GM18873 (cell line): ENCODE results near the gene ATP10B.
"Not testable (repeated sequence)": the region's sequence is repeated elsewhere in the genome, so short reads cannot be mapped to it uniquely, and the experiment has no call there.

ENCODE experiments used
- ATAC-seq: cut with Tn5 transposase; IDR thresholded peaks from one replicate; pipeline ENCODE4 v1.9.1; 2021; ENCODE audit warnings: mild to moderate bottlenecking, moderate library complexity, moderate number of reproducible peaks; ENCODE audit not compliant: unreplicated experiment, low FRiP score

ATP10B gene

DNA sequence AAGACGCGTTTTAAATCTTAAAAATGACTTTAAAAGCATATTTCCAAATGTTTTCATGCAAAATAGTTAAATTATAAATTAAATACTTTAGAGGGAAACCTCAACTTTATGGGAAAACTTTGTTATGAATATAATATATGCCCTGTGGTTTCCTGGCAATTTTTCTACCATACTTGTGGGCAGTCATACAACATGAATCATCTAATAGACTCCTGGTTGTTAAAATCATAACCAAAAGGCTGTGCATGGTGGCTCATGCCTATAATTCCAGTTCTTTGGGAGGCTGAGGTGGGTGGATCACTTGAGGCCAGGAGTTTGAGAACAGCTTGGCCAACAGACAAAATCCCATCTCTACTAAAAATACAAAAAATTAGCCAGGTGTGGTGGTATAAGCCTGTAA is 18.2 kb downstream of the ATP10B start:
- no peak for ATAC-seq

DNA sequence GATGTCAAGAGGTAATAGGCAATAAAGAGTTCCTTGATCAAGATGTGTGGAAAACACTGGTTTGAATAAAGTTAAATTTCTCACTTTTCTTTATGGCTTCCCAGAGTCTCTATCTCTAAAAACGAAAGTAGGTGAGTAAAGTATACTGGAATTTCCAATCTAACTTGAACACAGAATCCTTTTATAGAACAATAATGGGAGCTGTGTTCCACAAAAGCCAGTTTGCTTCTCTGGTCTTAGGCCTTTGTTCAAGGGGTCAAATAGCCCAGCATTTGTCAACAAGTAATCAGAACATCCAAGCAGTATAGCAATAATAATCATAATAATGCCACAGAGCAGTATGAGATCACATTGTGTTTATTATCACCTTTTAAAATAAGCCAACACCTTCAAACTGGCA is 20.2 kb downstream of the ATP10B start:
- ATAC-seq, result no peak

DNA sequence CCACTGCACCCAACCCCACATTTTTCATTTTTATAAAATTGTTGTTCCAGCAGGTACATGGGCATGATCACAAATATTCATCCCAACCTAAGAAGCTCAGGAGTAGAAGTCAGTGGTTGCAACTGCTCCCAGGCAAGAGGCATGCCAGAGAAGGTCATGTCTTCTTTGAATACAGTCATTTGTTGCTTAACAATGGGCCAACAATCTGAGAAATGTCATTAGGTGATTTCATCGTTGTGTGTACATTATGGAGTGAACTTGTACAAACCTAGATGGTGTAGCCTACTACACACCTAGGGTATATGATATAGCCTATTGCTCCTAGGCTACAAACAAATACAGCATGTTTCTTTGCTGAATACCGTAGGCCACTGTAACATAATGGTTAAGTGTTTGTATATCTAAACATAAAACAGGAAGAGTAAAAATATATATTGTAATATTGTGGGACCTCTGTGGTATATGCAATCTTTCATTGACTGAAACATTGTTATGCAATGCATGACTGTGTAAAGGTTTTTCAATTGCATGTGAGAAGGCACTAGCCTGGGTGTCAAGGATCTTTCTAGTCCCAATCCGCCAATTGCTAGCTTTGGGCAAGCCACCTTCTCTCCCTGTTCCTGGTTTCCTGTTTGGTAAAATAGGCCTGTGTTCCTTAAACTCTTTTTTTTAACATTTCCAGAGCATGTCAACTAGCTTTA is 27.6 kb downstream of the ATP10B start:
- no peak for ATAC-seq

DNA sequence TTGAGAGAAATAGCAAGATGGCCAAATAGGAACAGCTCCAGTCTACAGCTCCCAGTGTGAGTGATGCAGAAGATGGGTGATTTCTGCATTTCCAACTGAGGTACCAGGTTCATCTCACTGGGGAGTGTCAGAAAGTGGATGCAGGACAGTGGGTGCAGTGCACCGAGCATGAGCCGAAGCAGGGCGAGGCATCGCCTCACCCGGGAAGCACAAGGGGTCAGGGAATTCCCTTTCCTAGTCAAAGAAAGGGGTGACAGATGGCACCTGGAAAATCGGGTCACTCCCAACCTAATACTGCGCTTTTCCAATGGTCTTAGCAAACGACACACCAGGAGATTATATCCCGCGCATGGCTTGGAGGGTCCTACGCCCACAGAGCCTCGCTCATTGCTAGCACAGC is 39.0 kb downstream of the ATP10B start:
- not testable (repeated sequence) for ATAC-seq

DNA sequence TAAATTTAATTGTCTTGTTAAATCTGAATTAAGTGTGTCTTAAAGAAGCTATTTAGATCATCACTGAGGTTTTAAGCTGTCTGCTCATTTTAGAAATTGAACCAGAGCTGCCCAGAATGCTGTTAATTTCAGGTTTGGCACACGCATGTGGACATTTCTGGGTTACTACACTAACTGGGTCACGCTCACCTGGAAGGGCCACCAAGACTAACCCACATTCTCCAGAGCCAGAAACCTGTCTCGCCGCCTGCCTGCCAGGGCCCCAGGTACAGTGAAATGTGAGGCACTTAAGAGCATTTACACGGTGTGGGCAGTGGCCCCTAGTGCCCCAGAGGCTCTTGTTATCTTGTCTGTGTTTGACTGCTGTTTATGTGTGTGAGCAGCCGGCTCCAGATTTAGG is 46.6 kb downstream of the ATP10B start:
- ATAC-seq, result no peak

DNA sequence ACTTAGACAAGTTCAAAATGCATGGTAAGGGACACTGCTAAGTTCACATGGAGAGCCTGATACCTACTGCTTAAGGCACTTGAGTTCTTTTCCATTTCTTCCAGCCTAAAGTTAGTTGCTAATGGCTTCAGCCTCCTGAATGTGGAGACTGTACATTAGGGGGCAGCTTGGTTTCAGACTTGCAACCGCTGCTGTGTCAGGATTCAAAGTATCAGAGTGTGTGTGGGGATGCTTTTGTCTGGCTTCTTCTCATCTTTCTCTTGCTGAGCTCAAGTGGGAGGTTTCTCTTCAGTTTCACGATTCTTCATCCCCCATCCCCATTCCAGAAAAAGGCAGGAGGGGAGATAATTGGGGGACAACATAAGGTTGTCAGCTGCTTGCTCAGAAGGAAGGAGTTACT is 49.4 kb downstream of the ATP10B start:
- no peak for ATAC-seq

DNA sequence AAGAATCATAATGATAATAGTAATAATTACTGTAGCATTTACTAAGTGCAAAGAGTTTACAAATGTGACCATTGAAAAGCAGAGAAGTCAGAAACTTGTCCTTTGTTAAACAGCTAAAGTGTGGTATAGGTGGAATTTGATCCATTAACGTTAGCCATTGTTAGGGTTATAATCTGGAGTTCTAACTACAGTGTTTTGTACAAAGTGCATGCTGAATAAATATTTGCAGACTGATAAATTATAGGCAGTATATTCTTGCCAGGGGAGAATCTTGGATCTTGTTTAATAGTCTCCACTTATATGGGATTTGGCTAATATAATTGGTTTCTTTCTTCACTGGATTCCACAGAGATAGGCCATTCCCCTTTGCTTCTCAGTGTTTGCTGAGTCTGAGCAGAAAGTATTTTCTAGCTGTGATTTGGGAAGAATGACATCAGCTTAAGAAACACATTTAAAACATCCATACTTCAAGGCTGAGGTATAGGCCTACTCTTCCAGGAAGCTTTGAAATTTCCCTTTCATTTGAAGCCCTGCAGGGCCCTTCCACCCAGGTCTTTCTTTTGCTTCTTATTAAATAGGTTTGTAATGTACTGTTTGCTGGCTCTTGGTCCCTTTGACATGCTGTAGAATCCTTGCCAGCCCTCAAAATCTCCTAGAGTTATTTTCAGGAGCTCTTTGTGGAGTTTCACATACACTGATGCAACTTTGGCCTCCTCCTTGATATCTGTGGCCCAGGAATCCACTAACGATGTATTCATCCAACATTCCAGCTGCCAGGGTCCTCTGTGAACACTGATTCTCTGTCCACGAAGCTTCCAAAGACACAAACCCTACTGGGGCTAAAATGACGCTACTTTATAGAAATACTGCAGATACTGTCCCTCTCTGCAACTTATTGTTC is 51.4 kb downstream of the ATP10B start:
- no peak for ATAC-seq

DNA sequence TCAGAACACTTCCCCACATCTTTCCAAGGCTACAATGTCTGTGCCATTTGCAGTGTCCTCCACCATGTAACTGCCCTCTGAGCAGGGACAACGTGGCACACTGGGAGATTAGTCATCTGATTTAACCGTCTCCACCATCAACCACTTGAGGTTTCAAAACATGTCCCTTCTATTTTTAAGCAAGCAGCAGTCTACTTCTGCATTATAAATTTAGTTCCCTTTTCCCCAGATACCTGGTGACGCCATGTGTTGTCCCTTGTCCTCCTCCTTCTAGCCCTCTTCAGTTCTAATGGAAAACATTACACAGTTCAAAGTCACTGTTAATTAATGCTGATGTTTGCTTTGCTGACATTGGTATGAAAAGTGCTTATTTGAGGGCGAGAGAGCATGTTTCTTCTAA is 52.8 kb downstream of the ATP10B start:
- ATAC-seq, result no peak

DNA sequence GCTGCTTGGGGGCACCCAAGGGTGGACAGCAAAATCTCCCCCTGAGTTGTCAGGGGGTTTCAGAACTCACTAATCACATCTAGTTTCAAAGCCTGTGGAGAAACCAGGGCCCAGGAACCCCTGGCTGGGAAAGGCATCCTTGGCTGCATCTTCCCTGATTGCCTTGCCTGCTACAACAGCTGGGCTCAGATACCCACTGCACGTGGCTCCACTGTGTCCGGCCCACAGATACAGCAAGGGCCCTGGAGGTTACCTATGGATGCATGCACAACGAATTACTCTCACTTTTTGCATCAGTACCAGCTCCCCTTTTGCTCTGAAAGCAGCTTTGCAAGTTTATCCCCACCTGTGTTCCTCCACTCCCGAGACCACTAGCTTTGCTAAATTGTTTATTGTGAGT is 55.0 kb downstream of the ATP10B start:
- no peak for ATAC-seq

DNA sequence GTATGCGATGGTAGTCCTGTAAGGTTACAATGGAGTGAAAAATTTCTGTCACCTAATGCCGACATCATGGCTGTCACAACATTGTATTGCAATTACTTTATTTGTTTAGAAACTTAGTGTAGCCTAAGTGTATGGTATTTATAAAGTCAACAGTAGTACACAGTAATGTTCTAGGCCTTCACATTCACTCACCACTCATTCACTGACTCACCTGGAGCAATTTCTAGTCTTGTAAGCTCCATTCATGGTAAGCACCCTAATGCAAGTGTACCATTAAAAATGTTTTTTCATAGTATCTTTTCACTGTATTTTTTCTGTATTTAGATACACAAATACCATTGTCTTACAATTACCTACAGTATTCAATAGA is 58.5 kb downstream of the ATP10B start:
- no peak for ATAC-seq

DNA sequence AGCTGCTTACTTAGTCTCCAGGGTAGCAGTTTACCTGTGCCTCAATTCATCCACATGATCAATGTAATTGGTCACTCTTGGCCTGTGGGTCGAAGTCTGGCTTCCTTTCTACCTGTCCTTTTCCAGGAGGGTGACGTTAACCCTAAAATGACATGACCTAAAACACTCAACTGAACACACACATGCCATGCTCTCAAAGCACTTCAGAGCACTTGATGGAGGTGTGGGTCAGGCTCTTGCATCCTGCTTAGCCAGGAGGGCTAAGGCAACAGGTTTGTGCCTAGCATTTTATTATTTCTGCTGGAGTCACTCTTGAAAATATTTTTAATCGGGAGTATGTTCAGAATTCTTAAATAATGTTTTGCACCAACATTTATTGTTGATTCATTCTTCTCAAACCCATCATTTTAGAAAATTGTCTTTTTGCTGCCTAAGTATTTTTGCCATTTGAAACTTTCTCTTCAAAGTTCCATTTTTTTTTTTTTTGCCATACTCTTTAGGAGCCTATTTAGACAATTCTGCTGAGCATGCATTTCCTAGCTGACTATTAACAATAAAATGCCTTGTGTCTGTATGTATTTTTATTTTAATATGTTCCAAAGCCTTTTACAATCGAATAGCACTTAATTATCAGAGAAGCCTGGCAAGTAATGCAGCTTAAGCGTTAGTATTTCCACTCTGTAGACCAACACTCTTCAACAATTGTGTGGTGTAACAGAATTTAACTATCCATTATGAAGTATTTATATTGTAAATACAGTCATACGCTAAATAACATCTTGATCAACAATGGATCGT is 59.1 kb downstream of the ATP10B start:
- no peak for ATAC-seq

DNA sequence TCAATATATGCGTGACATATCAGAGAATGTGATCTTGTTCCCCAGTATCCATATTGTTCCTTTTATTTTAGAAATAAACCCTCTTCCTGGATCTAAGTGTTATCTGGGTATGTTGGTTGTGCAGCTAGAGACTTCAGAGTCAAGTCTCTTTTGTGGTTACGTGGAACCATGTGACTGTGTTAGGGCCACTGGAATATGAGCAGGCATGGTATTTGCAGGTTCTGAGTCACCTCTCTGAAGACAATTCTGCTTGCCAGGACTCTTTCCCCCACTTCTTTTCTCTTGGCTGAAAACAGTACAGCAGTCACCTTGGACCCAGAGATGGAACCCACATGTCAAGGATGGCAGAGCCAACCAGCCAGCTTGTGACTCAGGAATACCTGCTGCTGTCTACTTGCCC is 59.7 kb downstream of the ATP10B start:
- ATAC-seq, result no peak

DNA sequence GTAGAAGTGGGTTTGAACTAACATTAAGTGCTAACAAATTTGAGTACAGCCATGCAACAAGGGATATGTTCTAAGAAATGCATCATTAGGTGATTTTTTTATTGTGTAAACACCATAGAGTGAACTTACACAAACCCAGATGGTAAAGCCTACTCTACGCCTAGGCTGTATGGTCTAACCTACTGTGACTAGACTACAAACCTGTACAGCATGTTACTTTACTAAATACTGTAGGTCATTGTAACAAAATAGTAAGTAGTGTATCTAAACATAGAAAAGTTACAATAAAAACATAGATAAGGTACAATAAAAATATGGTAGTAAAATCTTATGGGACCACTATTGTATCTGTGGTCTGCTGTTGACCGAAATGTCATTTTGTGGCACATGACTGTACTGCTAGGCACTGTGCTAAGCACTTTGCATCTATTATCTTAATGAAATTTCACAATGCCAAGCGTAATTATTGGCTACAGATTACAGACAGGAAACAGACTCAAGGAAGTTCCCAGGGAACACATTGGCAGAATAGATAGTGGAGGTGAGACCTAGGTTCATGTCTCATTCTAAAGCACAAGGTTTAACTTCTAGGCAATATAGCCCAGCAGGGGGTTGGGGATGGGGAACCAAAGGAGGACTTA is 62.7 kb downstream of the ATP10B start:
- no peak for ATAC-seq

DNA sequence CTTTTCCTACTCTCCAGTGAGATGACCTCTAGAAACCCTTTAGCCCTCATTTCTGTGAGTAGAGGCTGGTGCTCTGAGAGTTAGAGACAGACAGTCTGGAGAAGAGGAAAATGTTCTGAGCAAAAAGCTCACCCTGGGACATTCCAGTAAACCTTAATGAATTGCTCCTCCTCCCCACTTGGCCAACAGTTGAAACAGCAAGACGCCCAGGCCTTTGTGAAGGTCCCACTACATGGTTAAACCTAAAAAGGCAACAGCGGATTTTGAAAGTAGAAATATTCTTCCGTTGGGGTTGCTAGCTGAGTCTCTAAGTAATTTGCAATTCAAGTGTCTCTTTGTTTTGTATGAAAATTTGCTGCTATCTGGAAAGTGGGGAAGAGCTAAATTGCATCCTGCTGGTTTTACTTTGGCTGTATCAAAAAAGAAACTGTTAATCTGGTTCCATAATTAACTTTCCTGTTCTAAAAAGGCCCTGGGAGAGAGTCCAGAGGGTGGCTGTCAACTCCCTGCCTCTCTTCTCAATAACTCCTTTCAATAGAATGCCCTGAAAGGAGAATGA is 63.8 kb downstream of the ATP10B start:
- ATAC-seq, result no peak

DNA sequence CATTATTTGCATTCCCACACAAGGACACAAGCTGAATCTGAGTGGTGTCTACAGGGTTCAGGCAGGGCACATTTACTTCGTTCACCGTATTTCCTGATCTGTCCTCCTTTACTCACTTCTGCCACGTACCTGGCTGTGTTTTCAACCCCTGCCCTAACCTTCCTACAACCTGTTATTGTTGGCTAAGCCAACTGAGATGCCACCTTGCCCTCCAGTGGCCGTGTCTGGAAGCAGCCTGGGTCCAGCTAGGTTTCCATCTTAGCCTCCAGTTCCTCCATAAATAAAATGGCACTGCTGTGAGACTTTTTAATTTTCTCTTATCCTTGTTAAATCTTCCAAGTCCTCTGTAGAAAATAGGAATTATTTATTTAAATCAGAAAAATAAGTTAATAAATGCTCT is 64.8 kb downstream of the ATP10B start:
- ATAC-seq, result no peak

DNA sequence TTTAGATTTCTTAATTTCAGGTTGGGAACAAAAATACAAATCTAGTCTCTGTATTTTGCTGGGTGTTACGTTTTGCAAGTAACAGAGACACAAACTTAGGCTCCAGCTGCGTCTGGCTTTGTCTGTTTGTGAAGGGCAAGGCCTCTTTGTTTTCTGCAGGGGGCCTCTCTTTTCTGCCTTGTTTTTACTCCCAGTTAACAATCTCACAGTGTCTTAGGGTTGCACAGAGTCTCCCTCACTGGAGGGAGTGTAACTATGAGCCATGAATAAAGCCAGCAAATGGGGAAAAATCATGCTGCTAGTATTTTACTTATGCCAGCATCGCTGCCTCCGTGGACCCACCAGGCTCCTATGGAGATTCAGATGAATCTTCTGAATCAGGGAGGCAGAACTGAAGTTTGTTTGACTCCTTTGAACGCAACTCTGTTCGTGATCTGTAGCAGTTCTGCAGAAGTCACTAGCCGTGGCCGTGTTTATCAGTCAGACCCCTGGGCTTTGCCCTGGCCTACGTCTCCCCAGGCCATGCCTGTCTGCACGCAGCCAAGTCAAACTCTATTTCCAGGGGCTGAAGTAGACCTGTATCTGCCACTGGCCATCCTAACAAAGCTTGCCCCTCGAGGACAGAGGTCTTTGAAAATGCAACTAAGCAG is 77.2 kb downstream of the ATP10B start:
- ATAC-seq, result no peak

DNA sequence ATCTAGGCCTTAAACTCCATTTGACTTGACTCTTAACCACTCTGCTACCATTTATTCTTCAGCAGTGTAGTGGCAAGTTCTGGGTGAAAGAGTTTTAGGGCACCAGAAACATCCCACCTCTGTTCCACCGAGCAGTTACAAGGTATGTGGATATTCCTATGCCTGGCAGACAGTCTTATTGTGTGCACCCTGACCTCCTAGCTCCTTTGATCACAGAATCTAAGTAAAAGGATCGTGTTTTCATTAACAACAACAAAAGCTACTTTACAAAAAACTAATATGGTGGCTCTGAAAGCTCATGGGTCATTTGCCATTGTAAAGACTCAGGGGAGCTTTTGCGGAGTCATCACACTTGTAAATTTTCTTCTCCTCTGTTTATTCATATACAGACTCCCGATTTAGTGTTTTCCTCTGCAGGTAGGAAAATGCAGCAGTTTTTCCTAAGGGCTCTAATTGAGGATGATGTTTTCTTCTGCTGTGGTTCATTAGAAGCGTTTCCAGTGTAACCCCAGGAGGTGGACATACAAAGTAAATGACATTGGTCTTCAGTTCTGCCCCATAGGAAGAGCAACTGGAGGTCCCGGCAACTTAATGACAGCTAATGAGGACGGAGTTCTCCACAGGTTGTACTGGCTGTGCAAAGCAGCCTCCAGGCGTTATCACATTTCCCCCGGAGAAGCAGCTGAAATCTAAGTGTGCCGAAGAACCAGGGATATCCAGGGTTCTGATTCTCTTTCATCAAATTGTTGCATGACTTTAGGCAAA is 78.2 kb downstream of the ATP10B start:
- ATAC-seq, result no peak

DNA sequence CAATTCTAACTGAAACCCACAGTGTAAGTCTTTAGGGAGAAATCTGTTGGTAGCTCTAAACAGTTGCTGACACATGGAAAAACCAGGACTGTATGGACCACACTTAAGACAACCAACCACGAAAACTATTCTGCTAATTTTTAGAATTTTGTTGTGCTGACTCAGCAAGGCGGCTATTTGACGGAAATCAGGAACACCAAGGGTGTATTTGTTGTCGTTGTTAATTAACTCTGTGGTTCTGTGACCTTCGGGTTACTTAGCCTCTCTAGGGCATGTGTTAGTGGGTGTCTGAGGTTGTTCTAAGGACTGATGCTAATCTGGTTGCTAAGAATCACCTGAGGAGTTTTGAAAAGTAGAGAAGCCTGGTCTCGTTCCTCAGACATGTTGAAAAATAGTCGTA is 79.2 kb downstream of the ATP10B start:
- no peak for ATAC-seq

DNA sequence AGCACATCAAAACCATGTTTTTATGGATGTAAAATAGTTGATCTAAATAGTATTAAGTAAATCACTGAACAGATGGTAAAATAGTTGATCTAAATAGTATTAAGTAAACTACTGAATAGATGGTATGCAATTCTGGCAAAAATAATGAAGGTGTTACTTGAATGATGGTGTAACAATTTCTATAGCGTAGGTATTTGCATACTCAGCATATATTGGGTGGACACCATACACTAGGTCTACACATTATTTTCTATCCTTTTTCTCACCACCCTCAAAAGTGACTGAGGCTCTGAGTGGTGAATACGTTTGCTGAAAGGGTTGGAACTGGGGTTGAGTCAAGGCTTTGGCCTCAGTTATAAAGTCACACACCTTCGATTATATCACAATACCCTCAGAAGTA is 81.3 kb downstream of the ATP10B start:
- no peak for ATAC-seq
